ENCODE data around the gene PDGFC.

PDGFC gene

GRCh38 chr4:157012296-157012695 lies 40.7 kb upstream of the PDGFC start:
- FAIRE-seq = no peak
- no peak for DNase-seq (ENCODE audit: insufficient read length, low spot score)
- no peak for TF ChIP-seq CTCF (IDR thresholded peaks at IDR 0.05; ENCODE audit: insufficient read depth, missing control alignments)

GRCh38 chr4:157010630-157011029 lies 39.0 kb upstream of the PDGFC start:
- DNase-seq (ENCODE audit: insufficient read length, low spot score) = no peak
- FAIRE-seq = no peak
- TF ChIP-seq CTCF (IDR thresholded peaks at IDR 0.05; ENCODE audit: insufficient read depth, missing control alignments) = no peak

GRCh38 chr4:157005831-157006230 lies 34.2 kb upstream of the PDGFC start:
- no peak for TF ChIP-seq CTCF (IDR thresholded peaks at IDR 0.05; ENCODE audit: insufficient read depth, missing control alignments)
- no peak for DNase-seq (ENCODE audit: insufficient read length, low spot score)
- no peak for FAIRE-seq

- no peak for TF ChIP-seq CTCF (IDR thresholded peaks at IDR 0.05; ENCODE audit: insufficient read depth, missing control alignments)
- FAIRE-seq = no peak
Measured at GRCh38 chr4:157005193-157005592, 33.6 kb upstream of the PDGFC start.

GRCh38 chr4:157004279-157005161 lies 32.9 kb upstream of the PDGFC start:
- DNase-seq (ENCODE audit: insufficient read length, low spot score) (no peak), FAIRE-seq (no peak)
- no peak for TF ChIP-seq CTCF (IDR thresholded peaks at IDR 0.05; ENCODE audit: insufficient read depth, missing control alignments)

More at GRCh38 chr4:157005193-157005592, 33.6 kb upstream of the PDGFC start:
- DNase-seq (ENCODE audit: insufficient read length, low spot score) = no peak

- TF ChIP-seq CTCF (IDR thresholded peaks at IDR 0.05; ENCODE audit: insufficient read depth, missing control alignments) = no peak
- FAIRE-seq = no peak
Measured at GRCh38 chr4:156999175-156999517, 27.5 kb upstream of the PDGFC start.

GRCh38 chr4:156998500-156999174 lies 27.0 kb upstream of the PDGFC start:
- FAIRE-seq (no peak), DNase-seq (ENCODE audit: insufficient read length, low spot score) (no peak)
- no peak for TF ChIP-seq CTCF (IDR thresholded peaks at IDR 0.05; ENCODE audit: insufficient read depth, missing control alignments)

More at GRCh38 chr4:156999175-156999517, 27.5 kb upstream of the PDGFC start:
- no peak for DNase-seq (ENCODE audit: insufficient read length, low spot score)

Data from D721Med (cell line).